Tibial nerve (tissue), 4 donors: ENCODE data around the gene APOL1. TPM values are rescaled to one million over a fixed set of nuclear protein-coding genes. Genes with fewer than 3 reads are reported as not detected.
A peak's percentile ranks its signal among the peaks of the same experiment; 100 is the strongest.
"Not testable (repeated sequence)": the region's sequence is repeated elsewhere in the genome, so short reads cannot be mapped to it uniquely, and the experiment has no call there.

Experiments used
- DNase-seq, 2 donors: peaks; one replicate each; pipeline ENCODE4 v3.0.0-alpha.2; 2019; ENCODE audit warnings: low spot score in 2 of 2
- H3K27ac ChIP-seq, 4 donors: fragments of 200-600 bp; sonication (generic) in 3 of 4; one replicate each; pipeline ENCODE4 v1.5.1; 2017 to 2019; ENCODE audit warnings: mild to moderate bottlenecking in 1 of 4
- H3K27me3 ChIP-seq, 2 donors: fragments of 200-600 bp; sonication (generic) in 1 of 2; one replicate each; pipeline versions ENCODE4 v1.5.1 to v1.6.0; 2017 to 2019
- H3K36me3 ChIP-seq, 3 donors: fragments of 200-600 bp; sonication (generic); one replicate each; pipeline ENCODE4 v1.5.1; 2018 to 2019
- H3K4me1 ChIP-seq, 4 donors: fragments of 200-600 bp; sonication (generic) in 3 of 4; one replicate each; pipeline ENCODE4 v1.5.1; 2017 to 2019
- H3K4me3 ChIP-seq, 4 donors: fragments of 200-600 bp; sonication (generic) in 3 of 4; one replicate each; pipeline ENCODE4 v1.5.1; 2017 to 2019; ENCODE audit warnings: mild to moderate bottlenecking in 1 of 4, moderate library complexity in 1 of 4
- H3K9me3 ChIP-seq, 4 donors: fragments of 200-600 bp; sonication (generic) in 3 of 4; one replicate each; pipeline ENCODE4 v1.5.1; 2017 to 2019
- CTCF ChIP-seq, 5 experiments: fragments of 200-600 bp in 3 of 5; fragments of 450-650 bp in 2 of 5; sonication (generic) in 3 of 5; IDR thresholded peaks; one replicate each; pipeline ENCODE4 v1.5.1; 2016 to 2019; ENCODE audit warnings: antibody characterized with exemption in 5 of 5, mild to moderate bottlenecking in 3 of 5, moderate library complexity in 2 of 5
- EP300 ChIP-seq, 2 donors: sonication (generic); formaldehyde crosslinking; IDR thresholded peaks; one replicate each; pipeline ENCODE4 v1.6.1; 2017; ENCODE audit warnings: antibody characterized with exemption in 2 of 2, mild to moderate bottlenecking in 1 of 2
- POLR2A ChIP-seq, 2 donors: fragments of 450-650 bp; IDR thresholded peaks; one replicate each; pipeline ENCODE4 v1.6.1; 2017; ENCODE audit warnings: antibody characterized with exemption in 2 of 2, mild to moderate bottlenecking in 2 of 2, moderate library complexity in 2 of 2
- WGBS, 2 donors: methylation state at CpG; one replicate each; pipeline ENCODE4 v1.1.5; 2018; 5-methylcytosine and 5-hydroxymethylcytosine counted together
- total RNA-seq, 4 donors: library from RNA; depleted of rRNA; stranded (reverse); fragments of >200 nt; gene quantifications; one replicate each; pipeline ENCODE4 v1.1.0, GENCODE V29; 2016

APOL1 gene
- total RNA-seq, 4 donors from 2014 or later = 8.3 to 16.8 (median 10.1) TPM

- Histone ChIP-seq H3K4me1 (peaks cover 0 to 5% (median 0%) of the 10 kb centered on the region in 4 donors), H3K9me3 (no peaks in the 10 kb centered on the region), H3K36me3 (peaks cover 2 to 90% (median 28%) of the 10 kb centered on the region in 3 donors), H3K4me3 (no peak overlapping the region), H3K27me3 (no peaks in the 10 kb centered on the region), H3K27ac (no peak overlapping the region)
- no peak for TF ChIP-seq EP300 (IDR thresholded peaks at IDR 0.05)
- no peak for TF ChIP-seq POLR2A (IDR thresholded peaks at IDR 0.05)
- DNase-seq = no peak
- 78 to 81% methylated on average over 7 of the region's 7 CpGs for WGBS, 2 donors
Observed at GRCh38 chr22:36228944-36229343, 24.0 kb upstream of the APOL1 start.

- not testable (repeated sequence) for H3K9me3 ChIP-seq, H3K27me3 ChIP-seq, H3K4me3 ChIP-seq, H3K27ac ChIP-seq, DNase-seq
- Histone ChIP-seq H3K4me1 (peaks cover 0 to 12% (median 4%) of the 10 kb centered on the region in 4 donors), H3K36me3 (peaks cover 2 to 88% (median 28%) of the 10 kb centered on the region in 3 donors)
- 71 to 95% methylated on average over 3 of the region's 3 CpGs for WGBS, 2 donors
Observed at GRCh38 chr22:36229649-36230048, 23.3 kb upstream of the APOL1 start.

- DNase-seq, H3K27ac ChIP-seq, H3K4me3 ChIP-seq, H3K9me3 ChIP-seq, H3K27me3 ChIP-seq: not testable (repeated sequence)
- peaks cover 0 to 26% (median 13%) of the 10 kb centered on the region in 4 donors for H3K4me1 ChIP-seq
- WGBS, 2 donors = 63 to 70% methylated on average over 5 of the region's 5 CpGs
- peaks cover 2 to 82% (median 28%) of the 10 kb centered on the region in 3 donors for H3K36me3 ChIP-seq
Observed at GRCh38 chr22:36231051-36231450, 21.9 kb upstream of the APOL1 start.

GRCh38 chr22:36232715-36233401 is 20.1 kb upstream of the APOL1 start:
- H3K27ac ChIP-seq = no peak overlapping the region
- no peak overlapping the region for H3K4me3 ChIP-seq
- no peaks in the 10 kb centered on the region for H3K9me3 ChIP-seq
- H3K4me1 ChIP-seq = peaks cover 0 to 44% (median 30%) of the 10 kb centered on the region in 4 donors
- H3K27me3 ChIP-seq = no peaks in the 10 kb centered on the region
- no peak for DNase-seq
- TF ChIP-seq CTCF (IDR thresholded peaks at IDR 0.05) (no peak), POLR2A (IDR thresholded peaks at IDR 0.05) (no peak), EP300 (IDR thresholded peaks at IDR 0.05) (no peak)
- 80 to 86% methylated on average over 13 of the region's 13 CpGs for WGBS, 2 donors
- peaks cover 2 to 71% (median 26%) of the 10 kb centered on the region in 3 donors for H3K36me3 ChIP-seq

GRCh38 chr22:36233796-36234195 is 19.1 kb upstream of the APOL1 start:
- Histone ChIP-seq H3K36me3 (peaks cover 0 to 61% (median 20%) of the 10 kb centered on the region in 3 donors), H3K4me3 (no peak overlapping the region), H3K9me3 (no peaks in the 10 kb centered on the region), H3K27ac (peak overlapping the region in 1 of 4 donors; percentile 55), H3K4me1 (peaks cover 0 to 53% (median 33%) of the 10 kb centered on the region in 4 donors), H3K27me3 (no peaks in the 10 kb centered on the region)
- 83 to 86% methylated on average over 7 of the region's 7 CpGs for WGBS, 2 donors
- TF ChIP-seq POLR2A (IDR thresholded peaks at IDR 0.05) = no peak
- no peak for TF ChIP-seq CTCF (IDR thresholded peaks at IDR 0.05)
- TF ChIP-seq EP300 (IDR thresholded peaks at IDR 0.05) = no peak
- no peak for DNase-seq

GRCh38 chr22:36234213-36234612 is 18.7 kb upstream of the APOL1 start:
- peaks cover 0 to 53% (median 33%) of the 10 kb centered on the region in 4 donors for H3K4me1 ChIP-seq
- peaks cover 0 to 57% (median 18%) of the 10 kb centered on the region in 3 donors for H3K36me3 ChIP-seq
- peak overlapping the region in 3 of 4 donors; percentile 18 to 55 (median 33) for H3K27ac ChIP-seq
- WGBS, 2 donors = 5 to 22% methylated on average over 2 of the region's 2 CpGs
- DNase-seq = no peak
- no peaks in the 10 kb centered on the region for H3K27me3 ChIP-seq
- no peaks in the 10 kb centered on the region for H3K9me3 ChIP-seq
- H3K4me3 ChIP-seq = no peak overlapping the region
- no peak for TF ChIP-seq POLR2A (IDR thresholded peaks at IDR 0.05)

GRCh38 chr22:36234919-36235318 is 18.0 kb upstream of the APOL1 start:
- H3K4me3 ChIP-seq = no peak overlapping the region
- peak overlapping the region in 2 of 4 donors; percentile 12 to 55 for H3K27ac ChIP-seq
- no peak for TF ChIP-seq POLR2A (IDR thresholded peaks at IDR 0.05)
- no peak for TF ChIP-seq CTCF (IDR thresholded peaks at IDR 0.05)
- TF ChIP-seq EP300 (IDR thresholded peaks at IDR 0.05) = no peak
- 25 to 41% methylated on average over 2 of the region's 2 CpGs for WGBS, 2 donors
- H3K27me3 ChIP-seq = no peaks in the 10 kb centered on the region
- no peak for DNase-seq
- peaks cover 0 to 57% (median 33%) of the 10 kb centered on the region in 4 donors for H3K4me1 ChIP-seq
- no peaks in the 10 kb centered on the region for H3K9me3 ChIP-seq
- H3K36me3 ChIP-seq = peaks cover 0 to 50% (median 18%) of the 10 kb centered on the region in 3 donors
